GM19238 (cell line): Measurements from ENCODE around the gene RABEP2.
A peak's percentile ranks its signal among the peaks of the same experiment; 100 is the strongest.
"Not testable (repeated sequence)": the region's sequence is repeated elsewhere in the genome, so short reads cannot be mapped to it uniquely, and the experiment has no call there.

ENCODE experiments used
- DNase-seq: peaks from one replicate; pipeline ENCODE4 v3.0.0; 2011; ENCODE audit warnings: low spot score; ENCODE audit not compliant: insufficient read length

Gene RABEP2

GRCh38 chr16:28924762-28925385 lies at the start of gene RABEP2:
Gene RABEP2, minus strand, starts transcription at chr16:28925238. Its CDS starts 75 bp downstream, at chr16:28925163.
- DNase-seq, result peak; percentile 94

- peak; percentile 98 for DNase-seq
Observed at GRCh38 chr16:28974437-28975157, 49.6 kb upstream of the RABEP2 start, which contains the start of gene SPNS1. Gene SPNS1, plus strand, starts transcription at chr16:28974778. Its CDS starts 374 bp downstream, at chr16:28975152.

GRCh38 chr16:28974007-28974436 lies 49.0 kb upstream of the RABEP2 start:
- DNase-seq, result no peak

- DNase-seq, result not testable (repeated sequence)
Observed at GRCh38 chr16:28969696-28970095, 44.7 kb upstream of the RABEP2 start.

GRCh38 chr16:28967156-28967555 lies 42.1 kb upstream of the RABEP2 start:
- DNase-seq, result no peak

- no peak for DNase-seq
Observed at GRCh38 chr16:28964496-28964895, 39.5 kb upstream of the RABEP2 start.

GRCh38 chr16:28964072-28964471 lies 39.0 kb upstream of the RABEP2 start:
- no peak for DNase-seq

- no peak for DNase-seq
Observed at GRCh38 chr16:28958836-28959235, 33.8 kb upstream of the RABEP2 start.

GRCh38 chr16:28958216-28958615 lies 33.2 kb upstream of the RABEP2 start:
- no peak for DNase-seq

GRCh38 chr16:28951410-28951943 lies 26.4 kb upstream of the RABEP2 start:
- DNase-seq, result peak; percentile 58

GRCh38 chr16:28950648-28951409 lies 25.8 kb upstream of the RABEP2 start, which contains the start of gene NFATC2IP:
Gene NFATC2IP, plus strand, starts transcription at chr16:28950937. Its CDS starts 75 bp downstream, at chr16:28951012.
- peak; percentile 97 for DNase-seq

GRCh38 chr16:28946681-28947080 lies 21.6 kb upstream of the RABEP2 start:
- DNase-seq, result no peak

- no peak for DNase-seq
Observed at GRCh38 chr16:28943281-28943680, 18.2 kb upstream of the RABEP2 start.

GRCh38 chr16:28939825-28940224 lies 14.8 kb upstream of the RABEP2 start:
- DNase-seq, result not testable (repeated sequence)

GRCh38 chr16:28938721-28939120 lies 13.7 kb upstream of the RABEP2 start:
- DNase-seq, result no peak

- no peak for DNase-seq
Observed at GRCh38 chr16:28937222-28937876, 12.3 kb upstream of the RABEP2 start.

GRCh38 chr16:28936784-28937155 lies 11.7 kb upstream of the RABEP2 start:
- no peak for DNase-seq

- peak; percentile 81 for DNase-seq
Observed at GRCh38 chr16:28935924-28936783, 11.1 kb upstream of the RABEP2 start.

GRCh38 chr16:28935346-28935745 lies 10.3 kb upstream of the RABEP2 start:
- DNase-seq, result no peak

GRCh38 chr16:28933171-28933570 lies 8.1 kb upstream of the RABEP2 start:
- DNase-seq, result no peak
